Endothelial cell of umbilical vein (primary cell): ENCODE results near the gene ELOB. TPM values are rescaled to one million over a fixed set of nuclear protein-coding genes. Genes with fewer than 3 reads are reported as not detected.

Source experiments
- BruUV-seq: library from RNA; stranded (reverse); fragments of 400-500 nt; replicated peaks from 2 replicates; lab custom pipeline; 2021; lab: Mats Ljungman, UMichigan
- CTCF ChIA-PET: fragments of 300-600, 350-600 bp; sonication (Branson Sonifier 250); formaldehyde crosslinking; loops from one replicate; lab custom pipeline; 2021; ENCODE audit warnings: antibody characterized with exemption, inconsistent platforms; lab: Charles Lee
- POLR2A ChIA-PET: fragments of 300-600, 350-600 bp; sonication (Branson Sonifier 250); formaldehyde crosslinking; loops from one replicate; lab custom pipeline; 2021; ENCODE audit warnings: antibody characterized with exemption, inconsistent platforms; lab: Charles Lee
- DNase-seq: peaks from one replicate; pipeline ENCODE4 v3.0.0-alpha.2; 2011; ENCODE audit warnings: low read depth, low spot score
- FAIRE-seq: peaks from 2 replicates; lab custom pipeline; 2011; peaks lifted over from hg19 to GRCh38; lab: Jason Lieb, UNC
- H2AFZ ChIP-seq: 2 replicates; pipeline ENCODE4 v1.6.0; 2012; ENCODE audit warnings: low read depth, low read length, control low read depth, inconsistent platforms
- H3K27ac ChIP-seq: 2 replicates; pipeline ENCODE4 v1.5.1; 2011; ENCODE audit warnings: low read depth, mild to moderate bottlenecking, control low read depth, low read length, moderate library complexity; ENCODE audit not compliant: insufficient read depth
- H3K27me3 ChIP-seq, 2 experiments: 2 replicates each; pipeline versions ENCODE4 v1.6.0 to v1.6.1; 2011; ENCODE audit warnings: low read length in 2 of 2, mixed read lengths in 1 of 2; ENCODE audit not compliant: control insufficient read depth in 2 of 2, insufficient read depth in 2 of 2
- H3K36me3 ChIP-seq, 2 experiments: 2 replicates in 1 of 2; 3 replicates in 1 of 2; pipeline ENCODE4 v1.5.1; 2011; ENCODE audit warnings: low read length in 2 of 2, mild to moderate bottlenecking in 1 of 2, moderate library complexity in 1 of 2; ENCODE audit not compliant: control insufficient read depth in 2 of 2, insufficient read depth in 2 of 2; ENCODE audit errors: extremely low read depth in 1 of 2
- H3K4me1 ChIP-seq: 3 replicates; pipeline ENCODE4 v1.5.1; 2011; ENCODE audit warnings: mild to moderate bottlenecking, low read length; ENCODE audit not compliant: control insufficient read depth, insufficient read depth; ENCODE audit errors: extremely low read depth
- H3K4me2 ChIP-seq: 2 replicates; pipeline ENCODE4 v1.6.1; 2011; ENCODE audit warnings: low read length, control low read depth, mixed read lengths; ENCODE audit not compliant: insufficient read depth
- H3K4me3 ChIP-seq, 3 experiments: fragments of 200-600 bp in 1 of 3; sonication (generic), shearing (Covaris generic) in 1 of 3; replicated peaks in 1 of 3; 2 replicates each; pipeline ENCODE4 v1.5.1; 2011 to 2016; ENCODE audit warnings: control low read depth in 3 of 3, low read length in 3 of 3, mild to moderate bottlenecking in 2 of 3, inconsistent platforms in 1 of 3, low read depth in 1 of 3, moderate library complexity in 1 of 3; ENCODE audit not compliant: insufficient read depth in 1 of 3
- H3K79me2 ChIP-seq: 2 replicates; pipeline ENCODE4 v1.6.0; 2012; ENCODE audit warnings: low read length, inconsistent platforms; ENCODE audit not compliant: control insufficient read depth, insufficient read depth
- H3K9ac ChIP-seq: replicated peaks from 2 replicates; pipeline ENCODE3; 2011; ENCODE audit warnings: low read length, control low read depth; ENCODE audit not compliant: insufficient read depth; ENCODE audit errors: extremely low read depth
- H3K9me1 ChIP-seq: replicated peaks from 3 replicates; pipeline ENCODE4 v1.6.0; 2011; ENCODE audit warnings: mild to moderate bottlenecking, low read length; ENCODE audit not compliant: control insufficient read depth, insufficient read depth; ENCODE audit errors: extremely low read depth
- H3K9me3 ChIP-seq: replicated peaks from 2 replicates; pipeline ENCODE4 v1.5.1; 2012; ENCODE audit warnings: low read length, inconsistent platforms; ENCODE audit not compliant: control insufficient read depth, insufficient read depth
- H4K20me1 ChIP-seq: replicated peaks from 2 replicates; pipeline ENCODE3; 2011; ENCODE audit warnings: mild to moderate bottlenecking, low read length; ENCODE audit not compliant: control insufficient read depth, insufficient read depth; ENCODE audit errors: extremely low read depth
- CTCF ChIP-seq, 2 donors: IDR thresholded peaks; 1 replicate in 1 of 2; 2 replicates in 1 of 2; pipeline ENCODE4 v1.5.1; 2011; ENCODE audit warnings: low read length in 2 of 2, mild to moderate bottlenecking in 2 of 2, moderate library complexity in 2 of 2, control low read depth in 1 of 2, inconsistent platforms in 1 of 2, low read depth in 1 of 2; ENCODE audit not compliant: insufficient read depth in 1 of 2; ENCODE audit errors: extremely low read depth in 1 of 2
- EZH2 ChIP-seq: IDR thresholded peaks from 2 replicates; pipeline ENCODE4 v1.6.1; 2012; ENCODE audit warnings: borderline replicate concordance, low read depth, mild to moderate bottlenecking, moderate library complexity, low read length, inconsistent platforms; ENCODE audit not compliant: severe bottlenecking
- FOS ChIP-seq: IDR thresholded peaks from 2 replicates; pipeline ENCODE4 v1.6.1; 2011; ENCODE audit warnings: mild to moderate bottlenecking, low read length, moderate library complexity, borderline replicate concordance; ENCODE audit not compliant: insufficient read depth
- GATA2 ChIP-seq: IDR thresholded peaks from 2 replicates; pipeline ENCODE4 v1.7.0; 2011; ENCODE audit warnings: low read depth, mild to moderate bottlenecking, moderate library complexity, mixed read lengths, low read length; ENCODE audit not compliant: insufficient read length, insufficient read depth
- JUN ChIP-seq: IDR thresholded peaks from 2 replicates; pipeline ENCODE4 v1.6.1; 2011; ENCODE audit warnings: borderline replicate concordance, low read depth; ENCODE audit not compliant: insufficient read length, insufficient read depth
- MAX ChIP-seq: IDR thresholded peaks from 2 replicates; pipeline ENCODE4 v1.6.1; 2011; ENCODE audit not compliant: insufficient read depth, insufficient read length
- MYC ChIP-seq: IDR thresholded peaks from one replicate; pipeline ENCODE4 v1.6.1; 2011; ENCODE audit warnings: mild to moderate bottlenecking, low read depth, low read length
- POLR2A ChIP-seq: IDR thresholded peaks from 2 replicates; pipeline ENCODE4 v1.6.1; 2012; ENCODE audit warnings: low read depth, mild to moderate bottlenecking, control low read depth, low read length
- POLR2AphosphoS5 ChIP-seq: IDR thresholded peaks from 2 replicates; pipeline ENCODE4 v1.6.1; 2012; ENCODE audit warnings: low read depth, mild to moderate bottlenecking, control low read depth, low read length, moderate library complexity; ENCODE audit not compliant: insufficient read depth
- dilution Hi-C: fragments of 300-500 bp; cut with MboI; formaldehyde crosslinking; loops from one replicate; pipeline ENCODE4 v1.15.0; 2019; ENCODE audit warnings: low sequenced_read_pairs; ENCODE audit not compliant: extremely low pct_ligation_motif_present
- intact Hi-C: fragments of 100-400 bp; cut with micrococcal nuclease; formaldehyde crosslinking; loops from one replicate; pipeline ENCODE4 v1.10.0; 2022
- polyA plus RNA-seq, 4 experiments: library from polyadenylated mRNA; depleted of rRNA in 3 of 4; stranded (reverse) in 3 of 4; unstranded in 1 of 4; fragments of >200 nt; gene quantifications; 2 replicates each; pipeline versions ENCODE4 v1.2.1 to v1.2.3, GENCODE V29; 2011 to 2012; ENCODE audit warnings: missing spikeins in 1 of 4
- total RNA-seq: library from RNA; stranded (reverse); gene quantifications from 2 replicates; pipeline ENCODE4 v1.2.3, GENCODE V29; 2021

ELOB gene
- total and polyA plus RNA-seq, 2 donors (not counting 3 experiments of a cell fraction or from before 2014, with no cell fraction given), result 251 to 848 TPM

GRCh38 chr16:2825906-2826305 is 48.8 kb upstream of the ELOB start:
- H3K4me3 ChIP-seq, result no peak overlapping the region
- no peak for DNase-seq
- H3K27ac ChIP-seq, result no peak overlapping the region
- dilution Hi-C loops (no loop called here), intact Hi-C loops (no loop called here)
- no peak for FAIRE-seq
- BruUV-seq, result no TSS peak
- no peak overlapping the region for H3K4me2 ChIP-seq
- H3K79me2 ChIP-seq, result no peaks in the 10 kb centered on the region
- no peak overlapping the region for H2AFZ ChIP-seq
- no peaks in the 10 kb centered on the region for H4K20me1 ChIP-seq
- H3K4me1 ChIP-seq, result peaks cover 2% of the 10 kb centered on the region
- no peaks in the 10 kb centered on the region for H3K36me3 ChIP-seq
- H3K27me3 ChIP-seq, result no peaks in the 10 kb centered on the region
- TF ChIP-seq POLR2AphosphoS5 (no peak), JUN (no peak), MAX (no peak), MYC (no peak), FOS (no peak), POLR2A (no peak), EZH2 (no peak), CTCF (IDR thresholded peaks at IDR 0.05; ENCODE audit: extremely low read depth in 1 of 2, insufficient read depth in 1 of 2, low read depth in 1 of 2, low read length in 2 of 2) (no peak), GATA2 (no peak)
- H3K9me3 ChIP-seq, result no peaks in the 10 kb centered on the region
- CTCF ChIA-PET, result interaction anchor here (0.8 to 1.4 kb wide), 3 partner anchors 13 to 28 kb away, joined by 3 to 8 read pairs (median 3); partner anchors contain the start of gene PRSS41
- POLR2A ChIA-PET, result no interaction called here
- H3K9ac ChIP-seq, result no peak overlapping the region
- H3K9me1 ChIP-seq, result no peaks in the 10 kb centered on the region
